ENCODE measurements around the gene DXO.
"Not testable (repeated sequence)": the region's sequence is repeated elsewhere in the genome, so short reads cannot be mapped to it uniquely, and the experiment has no call there.

GRCh38 chr6:31994421-31994820, 22.5 kb upstream of the DXO start:
- TF ChIP-seq, protein P1, sequence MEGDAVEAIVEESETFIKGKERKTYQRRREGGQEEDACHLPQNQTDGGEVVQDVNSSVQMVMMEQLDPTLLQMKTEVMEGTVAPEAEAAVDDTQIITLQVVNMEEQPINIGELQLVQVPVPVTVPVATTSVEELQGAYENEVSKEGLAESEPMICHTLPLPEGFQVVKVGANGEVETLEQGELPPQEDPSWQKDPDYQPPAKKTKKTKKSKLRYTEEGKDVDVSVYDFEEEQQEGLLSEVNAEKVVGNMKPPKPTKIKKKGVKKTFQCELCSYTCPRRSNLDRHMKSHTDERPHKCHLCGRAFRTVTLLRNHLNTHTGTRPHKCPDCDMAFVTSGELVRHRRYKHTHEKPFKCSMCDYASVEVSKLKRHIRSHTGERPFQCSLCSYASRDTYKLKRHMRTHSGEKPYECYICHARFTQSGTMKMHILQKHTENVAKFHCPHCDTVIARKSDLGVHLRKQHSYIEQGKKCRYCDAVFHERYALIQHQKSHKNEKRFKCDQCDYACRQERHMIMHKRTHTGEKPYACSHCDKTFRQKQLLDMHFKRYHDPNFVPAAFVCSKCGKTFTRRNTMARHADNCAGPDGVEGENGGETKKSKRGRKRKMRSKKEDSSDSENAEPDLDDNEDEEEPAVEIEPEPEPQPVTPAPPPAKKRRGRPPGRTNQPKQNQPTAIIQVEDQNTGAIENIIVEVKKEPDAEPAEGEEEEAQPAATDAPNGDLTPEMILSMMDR (optimal IDR thresholded peaks at IDR 0.05 in 1 of 3, IDR thresholded peaks at IDR 0.05 in 1 of 3, conservative IDR thresholded peaks at IDR 0.05 in 1 of 3; ENCODE audit: extremely low read depth in 1 of 3, insufficient read depth in 2 of 3, low read length in 3 of 3) = not testable (repeated sequence)
- TF ChIP-seq EZH2 (IDR thresholded peaks at IDR 0.05; ENCODE audit: low read length) = not testable (repeated sequence)

All from keratinocyte (primary cell).